ENCODE results near the gene ZNF618.

Gene ZNF618

GRCh38 chr9:114047717-114048116, 171.6 kb downstream of the ZNF618 start:
- no peak for DNase-seq

- no peak for DNase-seq
Measured at GRCh38 chr9:114048533-114049415, 172.7 kb downstream of the ZNF618 start.

- DNase-seq = no peak
Measured at GRCh38 chr9:114049441-114050225, 173.5 kb downstream of the ZNF618 start.

- DNase-seq = no peak
Measured at GRCh38 chr9:114050226-114050568, 174.1 kb downstream of the ZNF618 start.

- DNase-seq = no peak
Measured at GRCh38 chr9:114050646-114051045, 174.5 kb downstream of the ZNF618 start.

GRCh38 chr9:114051281-114051680, 175.2 kb downstream of the ZNF618 start:
- no peak for DNase-seq

GRCh38 chr9:114051706-114052105, 175.6 kb downstream of the ZNF618 start:
- no peak for DNase-seq

- no peak for DNase-seq
Measured at GRCh38 chr9:114053246-114054005, 177.3 kb downstream of the ZNF618 start.

- DNase-seq = no peak
Measured at GRCh38 chr9:114054191-114054690, 178.1 kb downstream of the ZNF618 start.

- DNase-seq = no peak
Measured at GRCh38 chr9:114055061-114055460, 179.0 kb downstream of the ZNF618 start.

GRCh38 chr9:114055894-114056293, 179.8 kb downstream of the ZNF618 start:
- no peak for DNase-seq

- DNase-seq = no peak
Measured at GRCh38 chr9:114056527-114056926, 180.4 kb downstream of the ZNF618 start.

- DNase-seq = no peak
Measured at GRCh38 chr9:114057161-114057885, 181.2 kb downstream of the ZNF618 start.

GRCh38 chr9:114058688-114059046, 182.6 kb downstream of the ZNF618 start:
- DNase-seq = no peak

GRCh38 chr9:114059047-114059803, 183.1 kb downstream of the ZNF618 start:
- DNase-seq = no peak

GRCh38 chr9:114060070-114060469, 184.0 kb downstream of the ZNF618 start:
- no peak for DNase-seq

- DNase-seq = no peak
Measured at GRCh38 chr9:114060711-114061110, 184.6 kb downstream of the ZNF618 start.

GRCh38 chr9:114061292-114061691, 185.2 kb downstream of the ZNF618 start:
- no peak for DNase-seq

- DNase-seq = no peak
Measured at GRCh38 chr9:114061830-114062474, 185.8 kb downstream of the ZNF618 start.

- no peak for DNase-seq
Measured at GRCh38 chr9:114065304-114065703, 189.2 kb downstream of the ZNF618 start.
